Muscle layer of duodenum (tissue), 2 donors: Measurements from ENCODE around the gene TOB1.
A peak's percentile ranks its signal among the peaks of the same experiment; 100 is the strongest.

Source experiments
- H3K27ac ChIP-seq: one replicate; pipeline ENCODE4 v1.7.0; 2013; ENCODE audit warnings: mild to moderate bottlenecking, low read length
- H3K27me3 ChIP-seq: one replicate; pipeline ENCODE4 v1.7.0; 2013; ENCODE audit warnings: low read depth, mild to moderate bottlenecking, control low read depth, low read length
- H3K36me3 ChIP-seq, 2 donors: one replicate each; pipeline ENCODE4 v1.7.0; 2013; ENCODE audit warnings: low read length in 2 of 2, control low read depth in 1 of 2, mild to moderate bottlenecking in 1 of 2; ENCODE audit not compliant: insufficient read depth in 2 of 2, control insufficient read depth in 1 of 2
- H3K4me1 ChIP-seq, 2 donors: one replicate each; pipeline ENCODE4 v1.7.0; 2013; ENCODE audit warnings: low read length in 2 of 2, mild to moderate bottlenecking in 2 of 2, control low read depth in 1 of 2, moderate library complexity in 1 of 2; ENCODE audit not compliant: insufficient read depth in 2 of 2, control insufficient read depth in 1 of 2
- H3K4me3 ChIP-seq, 2 donors: one replicate each; pipeline ENCODE4 v1.7.0; 2013; ENCODE audit warnings: low read length in 2 of 2, low read depth in 1 of 2, mild to moderate bottlenecking in 1 of 2
- H3K9me3 ChIP-seq, 2 donors: one replicate each; pipeline ENCODE4 v1.7.0; 2013; ENCODE audit warnings: low read length in 2 of 2, control low read depth in 1 of 2, mild to moderate bottlenecking in 1 of 2; ENCODE audit not compliant: control insufficient read depth in 1 of 2
- donor health status: healthy.

The TOB1 gene, protein sequence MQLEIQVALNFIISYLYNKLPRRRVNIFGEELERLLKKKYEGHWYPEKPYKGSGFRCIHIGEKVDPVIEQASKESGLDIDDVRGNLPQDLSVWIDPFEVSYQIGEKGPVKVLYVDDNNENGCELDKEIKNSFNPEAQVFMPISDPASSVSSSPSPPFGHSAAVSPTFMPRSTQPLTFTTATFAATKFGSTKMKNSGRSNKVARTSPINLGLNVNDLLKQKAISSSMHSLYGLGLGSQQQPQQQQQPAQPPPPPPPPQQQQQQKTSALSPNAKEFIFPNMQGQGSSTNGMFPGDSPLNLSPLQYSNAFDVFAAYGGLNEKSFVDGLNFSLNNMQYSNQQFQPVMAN

DNA sequence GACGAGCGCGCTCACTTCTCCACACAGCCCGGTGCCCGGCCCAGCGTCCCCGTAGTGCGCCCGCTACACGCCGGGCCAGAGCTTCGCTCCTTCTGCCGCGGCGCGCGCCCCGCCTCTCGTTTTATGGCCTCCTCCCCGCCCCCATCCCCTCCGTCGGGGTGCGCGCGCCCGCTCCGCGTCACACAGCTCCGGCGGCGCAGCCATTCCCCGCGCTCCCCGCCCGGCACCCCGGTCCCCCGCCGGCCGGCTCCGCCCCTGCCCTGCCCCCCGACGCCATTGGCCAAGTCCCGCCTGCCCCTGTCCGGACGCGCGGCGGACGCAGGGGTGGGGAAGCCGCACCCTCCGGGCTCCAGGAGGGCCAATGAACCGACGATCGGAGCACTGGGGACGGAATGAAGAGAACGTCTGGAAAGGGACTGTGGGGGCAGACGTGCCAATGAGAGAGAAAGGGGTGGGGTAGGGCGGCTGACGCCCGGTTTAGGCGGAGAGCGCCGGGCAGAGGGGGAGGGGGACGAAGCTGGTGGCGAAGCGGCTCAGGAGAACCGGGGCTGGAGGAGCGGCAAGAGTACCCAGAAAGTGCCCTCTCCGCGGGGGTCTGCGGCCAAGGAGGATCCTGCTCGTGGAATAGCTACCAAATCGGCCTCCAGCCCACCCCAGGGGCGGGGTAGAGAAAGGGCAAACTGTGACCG lies at the start of gene TOB1:
Gene TOB1 (minus strand): TSS at position 94 of the 689 bp plus-strand sequence. CDS start 2,337 bp downstream, outside the sequence.
- H3K4me1 ChIP-seq: peaks cover 25 to 33% of the 10 kb centered on the region in 2 donors
- peak within 1 kb of the TSS; percentile 98 for H3K27ac ChIP-seq
- H3K27me3 ChIP-seq: no peaks in the 10 kb centered on the region
- H3K9me3 ChIP-seq: no peaks in the 10 kb centered on the region
- H3K36me3 ChIP-seq: peaks cover 10 to 18% of the 10 kb centered on the region in 2 donors
- H3K4me3 ChIP-seq: peak within 1 kb of the TSS; percentile 89 to 95

DNA sequence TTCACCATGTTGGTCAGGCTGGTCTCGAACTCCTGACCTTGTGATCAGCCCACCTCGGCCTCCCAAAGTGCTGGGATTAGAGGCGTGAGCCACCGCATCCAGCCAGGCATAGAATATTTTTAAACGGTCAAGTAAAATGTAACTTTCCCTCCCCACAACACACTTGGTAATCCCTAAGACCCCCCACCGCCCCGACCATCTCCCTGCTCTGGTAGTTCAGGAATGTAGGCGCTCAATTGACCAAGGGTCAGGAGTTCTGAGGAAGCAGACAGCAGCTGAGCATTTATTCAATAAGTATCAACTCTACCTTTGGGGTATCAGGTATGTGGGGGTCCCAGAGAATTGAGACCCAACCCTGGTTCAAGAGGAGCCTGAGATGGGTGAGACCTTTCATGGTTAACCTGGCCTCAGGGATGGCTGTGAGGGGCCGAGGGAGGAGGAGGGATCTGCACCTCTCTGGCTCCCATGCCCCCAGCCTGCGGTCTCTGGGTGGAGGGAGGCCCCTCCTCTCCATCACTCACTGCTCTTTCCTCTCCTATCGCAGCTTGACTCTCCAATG lies 48.4 kb upstream of the TOB1 start:
- Histone ChIP-seq H3K36me3 (no peaks in the 10 kb centered on the region), H3K27ac (peak overlapping the region; percentile 60), H3K9me3 (no peaks in the 10 kb centered on the region), H3K27me3 (no peaks in the 10 kb centered on the region), H3K4me3 (no peak overlapping the region), H3K4me1 (peaks cover 10 to 24% of the 10 kb centered on the region in 2 donors)

DNA sequence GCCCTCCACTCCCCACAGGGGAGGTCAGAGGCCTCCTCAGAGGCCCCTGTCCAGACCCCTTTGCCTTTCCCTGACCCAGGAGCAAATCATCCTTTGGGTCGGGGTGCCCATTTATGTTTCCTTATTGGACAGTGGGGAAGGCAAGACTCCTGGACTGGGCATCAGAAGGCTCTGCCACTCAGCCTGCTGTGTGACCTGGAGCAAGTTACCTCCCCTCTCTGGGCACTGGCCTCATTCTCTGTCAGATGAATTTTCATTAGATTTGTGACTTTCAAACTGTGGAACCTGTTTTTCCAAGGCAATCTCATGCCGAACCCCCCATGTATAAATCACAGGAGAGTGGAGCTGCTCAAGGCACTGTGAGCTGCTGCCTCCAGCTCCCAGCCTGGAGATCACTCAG lies 47.0 kb upstream of the TOB1 start:
- Histone ChIP-seq H3K4me3 (no peak overlapping the region), H3K27me3 (no peaks in the 10 kb centered on the region), H3K36me3 (no peaks in the 10 kb centered on the region), H3K9me3 (no peaks in the 10 kb centered on the region), H3K4me1 (peaks cover 0 to 10% of the 10 kb centered on the region in 2 donors), H3K27ac (no peak overlapping the region)

DNA sequence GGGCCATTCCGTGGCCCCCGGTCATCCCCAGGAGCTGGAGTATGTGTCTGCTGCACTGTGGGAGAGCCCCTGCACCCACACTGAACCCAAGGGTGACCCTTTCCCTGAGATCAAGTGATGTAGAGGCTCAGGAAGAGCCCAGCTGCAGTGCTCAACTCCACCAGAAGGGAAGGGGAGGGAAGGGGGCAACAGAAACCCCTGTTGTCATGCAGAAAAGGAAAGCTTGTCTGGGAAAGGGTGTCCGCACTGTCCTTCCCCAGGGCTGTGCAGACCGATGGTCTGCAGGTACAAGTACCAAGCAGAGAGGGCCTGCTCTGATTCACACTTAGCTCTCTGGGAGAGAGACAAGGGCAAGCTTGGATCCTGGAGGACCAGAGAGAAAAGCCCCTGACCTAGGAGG lies 45.7 kb upstream of the TOB1 start:
- Histone ChIP-seq H3K27me3 (no peaks in the 10 kb centered on the region), H3K27ac (no peak overlapping the region), H3K4me1 (no peaks in the 10 kb centered on the region)

DNA sequence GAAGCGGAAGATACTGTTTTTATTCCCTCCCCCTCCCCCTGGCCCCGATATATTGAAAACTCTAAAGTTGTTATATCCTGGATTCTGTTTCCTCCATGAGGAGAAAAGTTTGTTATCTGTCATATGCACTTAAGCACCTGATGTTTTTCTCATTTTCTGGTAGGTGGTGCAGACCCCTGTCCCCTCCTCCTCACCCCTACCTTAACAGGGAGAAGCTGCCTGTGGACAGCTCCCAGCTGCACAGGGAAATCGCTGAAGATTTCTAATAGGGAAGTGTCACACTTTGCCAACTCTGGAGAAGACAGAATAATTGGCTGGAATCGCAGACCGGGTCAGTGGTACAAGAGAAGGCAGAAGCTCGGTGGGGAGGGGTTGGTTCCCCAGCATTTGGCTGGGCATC lies 45.3 kb upstream of the TOB1 start:
- H3K9me3 ChIP-seq: no peaks in the 10 kb centered on the region
- H3K27ac ChIP-seq: no peak overlapping the region
- H3K4me1 ChIP-seq: peaks cover 0 to 2% of the 10 kb centered on the region in 2 donors
- H3K4me3 ChIP-seq: no peak overlapping the region
- no peaks in the 10 kb centered on the region for H3K27me3 ChIP-seq
- no peaks in the 10 kb centered on the region for H3K36me3 ChIP-seq

More for the DNA sequence above, 45.7 kb upstream of the TOB1 start:
- no peaks in the 10 kb centered on the region for H3K9me3 ChIP-seq
- no peaks in the 10 kb centered on the region for H3K36me3 ChIP-seq
- H3K4me3 ChIP-seq: no peak overlapping the region

DNA sequence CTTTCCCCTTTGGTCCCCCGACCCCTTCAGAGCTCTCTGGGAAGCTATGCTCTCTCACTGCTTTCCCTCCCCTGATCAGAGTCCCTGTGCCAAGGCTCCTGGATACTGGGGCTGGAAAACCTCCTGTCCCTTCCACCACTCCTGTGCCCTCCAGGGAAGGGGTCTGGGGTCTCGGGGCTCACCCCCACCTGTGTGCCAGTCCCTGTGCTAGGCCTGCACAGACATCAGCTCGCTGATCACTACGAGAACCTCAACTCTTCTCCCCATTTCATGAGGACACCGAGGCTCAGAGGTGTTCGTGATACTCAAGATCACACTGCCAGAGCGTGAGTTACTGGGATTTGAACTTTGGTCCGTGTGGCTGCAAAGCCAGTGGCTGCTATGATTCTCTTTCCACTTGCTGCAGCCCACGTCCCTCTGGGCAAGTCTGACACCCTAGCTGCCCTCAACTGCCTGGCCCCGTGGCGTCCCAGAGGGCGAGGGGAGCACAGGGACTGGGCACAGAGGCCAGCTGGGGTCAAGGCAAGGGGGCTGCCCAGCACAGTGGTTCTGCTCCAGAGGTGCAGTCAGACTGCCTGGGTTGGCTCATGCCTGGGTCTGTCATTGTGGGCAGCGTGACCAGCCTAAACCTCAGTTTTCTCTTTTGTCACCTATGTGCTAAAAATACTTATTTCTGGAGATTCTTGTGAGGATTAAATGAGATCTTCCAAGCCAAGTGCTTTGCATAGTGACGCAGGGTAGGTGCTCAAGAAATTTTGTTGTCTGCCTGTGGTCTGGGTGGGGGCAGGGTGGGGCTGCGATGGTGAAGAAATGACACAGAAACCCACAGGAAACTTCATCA lies 43.8 kb upstream of the TOB1 start:
- Histone ChIP-seq H3K4me1 (peaks cover 7 to 16% of the 10 kb centered on the region in 2 donors), H3K9me3 (no peaks in the 10 kb centered on the region), H3K36me3 (no peaks in the 10 kb centered on the region), H3K27me3 (no peaks in the 10 kb centered on the region), H3K4me3 (no peak overlapping the region), H3K27ac (no peak overlapping the region)

DNA sequence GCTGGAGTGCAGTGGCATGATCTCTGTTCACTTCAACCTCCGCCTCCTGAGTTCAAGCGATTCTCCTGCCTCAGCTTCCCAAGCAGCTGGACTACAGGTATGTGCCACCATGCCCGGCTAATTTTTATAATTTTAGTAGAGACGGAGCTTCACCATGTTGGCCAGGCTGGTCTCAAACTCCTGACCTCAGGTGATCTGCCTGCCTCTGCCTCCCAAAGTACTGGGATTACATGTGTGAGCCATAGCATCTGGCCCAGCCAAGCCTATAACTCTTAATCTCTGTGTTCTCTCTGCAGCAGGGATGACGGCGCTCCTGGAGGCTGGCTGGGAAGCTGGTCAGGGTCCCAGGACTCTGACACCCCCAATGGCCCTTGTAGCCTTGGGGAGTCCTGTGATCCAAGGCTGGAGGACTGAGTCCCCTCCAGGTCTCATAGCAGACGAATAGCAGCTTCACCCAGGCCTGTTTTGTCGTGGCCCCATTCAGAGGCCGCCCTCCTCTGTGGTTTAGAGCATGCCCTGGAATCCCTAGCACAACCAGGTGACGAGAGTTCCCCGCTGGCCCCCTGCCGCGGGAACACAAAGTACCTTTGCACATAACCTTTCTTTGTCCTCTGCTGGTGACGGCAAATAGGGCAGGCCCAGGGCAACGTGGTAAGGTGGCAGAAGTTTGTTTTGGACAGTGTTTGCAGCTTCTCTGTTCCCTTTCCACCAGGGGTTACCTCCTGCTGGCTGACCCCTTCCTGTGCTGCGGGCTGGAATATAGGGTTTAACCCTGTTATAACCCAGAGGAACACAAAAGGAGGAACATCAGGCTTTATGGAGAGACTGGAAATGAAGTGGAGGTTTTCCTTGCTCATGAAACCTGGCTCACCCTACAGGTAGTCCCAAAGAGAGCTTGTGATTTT lies 43.0 kb upstream of the TOB1 start:
- Histone ChIP-seq H3K4me1 (peaks cover 12 to 20% of the 10 kb centered on the region in 2 donors), H3K4me3 (no peak overlapping the region), H3K27ac (no peak overlapping the region)

DNA sequence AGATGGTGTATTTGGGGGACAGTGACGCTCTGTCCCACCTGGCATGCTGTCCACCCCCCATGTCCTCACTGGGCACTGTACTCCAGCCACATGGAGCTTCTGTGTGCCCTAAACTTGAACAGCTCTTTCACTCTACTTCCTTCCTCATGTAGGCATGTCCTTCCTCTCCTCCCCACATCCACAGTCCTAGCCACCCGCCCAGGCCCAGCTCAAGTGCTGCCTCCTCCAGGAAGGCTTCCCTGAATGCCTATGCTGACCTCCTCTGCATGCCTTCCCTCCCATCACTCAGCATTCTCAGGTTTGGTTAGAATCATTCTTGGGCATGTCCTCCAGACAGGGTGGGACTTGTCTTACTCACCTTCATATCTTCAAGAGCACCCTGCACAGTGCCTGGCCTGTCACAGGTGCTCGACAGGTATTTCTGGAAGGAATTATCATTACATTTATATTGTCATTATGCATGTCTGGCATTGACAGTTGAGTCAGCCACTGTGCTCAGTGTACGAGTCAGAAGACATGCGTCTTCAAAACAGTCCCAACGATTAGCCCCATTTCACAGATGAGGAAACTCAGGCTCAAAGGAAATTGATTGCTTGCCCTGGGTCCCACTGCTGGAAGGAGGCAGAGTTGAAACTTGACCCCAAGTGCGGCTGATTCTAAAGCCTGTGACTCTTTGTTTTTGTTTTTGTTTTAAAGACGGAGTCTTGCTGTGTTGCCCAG lies 42.1 kb upstream of the TOB1 start:
- H3K4me1 ChIP-seq: peaks cover 13 to 20% of the 10 kb centered on the region in 2 donors
- H3K27ac ChIP-seq: no peak overlapping the region
- no peaks in the 10 kb centered on the region for H3K27me3 ChIP-seq
- H3K36me3 ChIP-seq: no peaks in the 10 kb centered on the region
- no peak overlapping the region for H3K4me3 ChIP-seq
- no peaks in the 10 kb centered on the region for H3K9me3 ChIP-seq

More for the DNA sequence above, 43.0 kb upstream of the TOB1 start:
- Histone ChIP-seq H3K36me3 (no peaks in the 10 kb centered on the region), H3K9me3 (no peaks in the 10 kb centered on the region), H3K27me3 (no peaks in the 10 kb centered on the region)

DNA sequence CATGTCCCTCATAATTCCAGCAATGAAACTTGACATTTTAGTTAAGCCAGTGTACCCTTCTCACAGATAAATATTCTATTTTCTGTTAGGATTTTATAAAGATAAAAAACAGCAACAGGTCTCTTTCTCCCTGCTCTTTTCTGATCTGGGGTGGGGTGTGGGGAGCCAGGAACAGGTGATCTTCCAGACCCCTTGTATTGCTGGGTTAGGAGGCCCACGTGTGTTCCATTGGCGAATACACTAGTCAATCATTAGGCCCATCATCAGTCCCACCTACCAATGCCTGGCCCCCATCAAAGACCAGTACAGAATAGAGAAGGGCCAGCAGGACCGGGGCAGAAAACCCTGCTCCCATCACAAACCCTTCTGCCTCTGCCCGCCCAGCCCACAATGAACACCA lies 40.3 kb upstream of the TOB1 start:
- Histone ChIP-seq H3K27ac (no peak overlapping the region), H3K4me3 (no peak overlapping the region), H3K27me3 (no peaks in the 10 kb centered on the region), H3K4me1 (peaks cover 13 to 20% of the 10 kb centered on the region in 2 donors), H3K9me3 (no peaks in the 10 kb centered on the region), H3K36me3 (no peaks in the 10 kb centered on the region)

DNA sequence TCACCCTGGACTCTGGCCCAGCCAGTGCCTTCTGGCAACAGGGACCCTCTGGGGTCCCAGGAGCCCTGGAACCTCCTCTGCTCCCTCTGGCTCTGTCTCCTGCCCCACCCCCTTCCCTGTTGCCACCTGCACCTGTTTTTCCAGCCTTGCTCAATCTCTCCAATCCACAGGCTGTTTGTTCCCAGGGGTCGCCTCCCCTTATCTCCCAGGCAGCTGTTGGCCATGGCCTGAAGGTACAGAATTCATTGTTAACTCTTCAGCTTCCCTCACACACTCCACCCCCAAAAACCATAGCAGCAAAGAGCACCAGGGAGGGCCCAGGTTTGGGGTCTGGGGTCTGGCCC lies 39.3 kb upstream of the TOB1 start:
- Histone ChIP-seq H3K4me1 (peaks cover 13 to 20% of the 10 kb centered on the region in 2 donors), H3K4me3 (peak overlapping the region in 1 of 2 donors; percentile 38), H3K27me3 (no peaks in the 10 kb centered on the region), H3K36me3 (no peaks in the 10 kb centered on the region), H3K9me3 (no peaks in the 10 kb centered on the region), H3K27ac (peak overlapping the region; percentile 76)
